PC-9 (cell line): ENCODE data around the gene ACKR2. TPM values are rescaled to one million over a fixed set of nuclear protein-coding genes. Genes with fewer than 3 reads are reported as not detected.

Source experiments
- Bru-seq: library from RNA; stranded (reverse); fragments of 400-500 nt; gene quantifications from one replicate; lab custom pipeline; 2021; lab: Mats Ljungman, UMichigan
- BruChase-seq, 2 experiments: library from RNA; stranded (reverse); fragments of 400-500 nt; gene quantifications; one replicate each; lab custom pipeline; 2021; lab: Mats Ljungman, UMichigan
- BruUV-seq: library from RNA; stranded (reverse); fragments of 400-500 nt; replicated peaks from 2 replicates; lab custom pipeline; 2021; lab: Mats Ljungman, UMichigan
- CTCF ChIA-PET: fragments of 300-600 bp; sonication (Branson Sonifier 250); formaldehyde crosslinking; loops from one replicate; lab custom pipeline; 2022; ENCODE audit warnings: antibody characterized with exemption; lab: Charles Lee
- POLR2A ChIA-PET: fragments of 300-600 bp; sonication (Branson Sonifier 250); formaldehyde crosslinking; loops from one replicate; lab custom pipeline; 2022; ENCODE audit warnings: antibody characterized with exemption; ENCODE audit not compliant: unreplicated experiment; lab: Charles Lee
- DNase-seq, 2 experiments: peaks; one replicate each; pipeline versions ENCODE4 v3.0.0 to v3.0.0-alpha.2; 2015 to 2022; ENCODE audit warnings: mixed read lengths in 1 of 2
- H2AFZ ChIP-seq: fragments of 200-600 bp; sonication (generic); 2 replicates; pipeline ENCODE4 v1.8.1; 2017; ENCODE audit warnings: antibody characterized with exemption
- H3F3A ChIP-seq: fragments of 200-600 bp; sonication (generic); 2 replicates; pipeline ENCODE4 v1.8.1; 2017; ENCODE audit warnings: antibody characterized with exemption, mild to moderate bottlenecking, low read depth; ENCODE audit not compliant: insufficient read depth
- H3K27ac ChIP-seq: fragments of 200-600 bp; sonication (generic); 2 replicates; pipeline ENCODE4 v1.6.1; 2016; ENCODE audit warnings: mixed run types
- H3K27me3 ChIP-seq: fragments of 200-600 bp; sonication (generic); 2 replicates; pipeline ENCODE4 v1.6.1; 2016; ENCODE audit warnings: low read depth, mixed run types; ENCODE audit not compliant: insufficient read depth
- H3K36me3 ChIP-seq: fragments of 200-600 bp; sonication (generic); 2 replicates; pipeline ENCODE4 v1.6.1; 2016; ENCODE audit warnings: low read depth, mixed run types
- H3K4me1 ChIP-seq: fragments of 200-600 bp; sonication (generic); replicated peaks from 2 replicates; pipeline ENCODE4 v1.6.1; 2016; ENCODE audit warnings: mixed run types; ENCODE audit not compliant: insufficient read depth
- H3K4me2 ChIP-seq: fragments of 200-600 bp; sonication (generic); 2 replicates; pipeline ENCODE4 v1.6.1; 2017; ENCODE audit warnings: mixed run types
- H3K4me3 ChIP-seq: fragments of 200-600 bp; sonication (generic); 2 replicates; pipeline ENCODE4 v1.6.1; 2016; ENCODE audit warnings: mixed run types
- H3K79me2 ChIP-seq: fragments of 200-600 bp; sonication (generic); 2 replicates; pipeline ENCODE4 v1.6.1; 2017; ENCODE audit warnings: low read depth, mixed run types
- H3K9me2 ChIP-seq: fragments of 200-600 bp; sonication (generic); 2 replicates; pipeline ENCODE4 v1.8.1; 2017; ENCODE audit warnings: mild to moderate bottlenecking; ENCODE audit not compliant: insufficient read depth
- H3K9me3 ChIP-seq: fragments of 200-600 bp; sonication (generic); 2 replicates; pipeline ENCODE4 v1.8.1; 2016; ENCODE audit warnings: low read depth; ENCODE audit not compliant: insufficient read depth
- H4K20me1 ChIP-seq: fragments of 200-600 bp; sonication (generic); 2 replicates; pipeline ENCODE4 v1.8.1; 2017; ENCODE audit not compliant: insufficient read depth
- CTCF ChIP-seq: fragments of 200-600 bp; sonication (generic); conservative IDR thresholded peaks from 2 replicates; pipeline ENCODE4 v1.6.1; 2017; ENCODE audit warnings: mixed run types, antibody characterized with exemption, mild to moderate bottlenecking, moderate library complexity
- EZH2 ChIP-seq: fragments of 200-600 bp; sonication (generic); IDR thresholded peaks from 2 replicates; pipeline ENCODE4 v1.8.0; 2017; ENCODE audit warnings: antibody characterized with exemption, low read depth
- intact Hi-C: fragments of 100-400 bp; cut with micrococcal nuclease; formaldehyde crosslinking; loops from one replicate; pipeline ENCODE4 v1.10.0; 2022; ENCODE audit not compliant: unreplicated experiment
- long read RNA-seq: library from polyadenylated mRNA; stranded (forward); transcript quantifications from one replicate; pipeline ENCODE4 v2.0.0, GENCODE V29; 2022
- total RNA-seq: library from RNA; stranded (reverse); gene quantifications from 2 replicates; pipeline ENCODE4 v1.2.3, GENCODE V29; 2021

ACKR2 gene
- total RNA-seq (1.0 and 2.9 TPM in 2 replicates), Bru-seq, nascent RNA (percentile 23 among the genes with signal in this experiment), BruChase-seq, experiment 1, labeled RNA remaining after a 2-hour chase (percentile 32 among the genes with signal in this experiment), BruChase-seq, experiment 2, labeled RNA remaining after a 6-hour chase (percentile 56 among the genes with signal in this experiment)
- long read RNA-seq, partial matches to known transcripts = 0 of 3 reads
- long read RNA-seq, other reads (novel, unspliced or antisense) = 3 of 3 reads

- Histone ChIP-seq H2AFZ (no peak within 1 kb of the TSS), H3F3A (peaks cover 15% of the 10 kb centered on the region; the same call in 1 of the 2 replicates), H3K27ac (peak within 1 kb of the TSS; percentile 91), H3K79me2 (peaks cover 44% of the 10 kb centered on the region), H3K27me3 (no peaks in the 10 kb centered on the region), H3K36me3 (no peaks in the 10 kb centered on the region), H3K9me3 (no peaks in the 10 kb centered on the region), H3K4me2 (peak within 1 kb of the TSS; percentile 73), H3K4me1 (peaks cover 21% of the 10 kb centered on the region), H3K4me3 (peak within 1 kb of the TSS; percentile 65), H3K9me2 (no peaks in the 10 kb centered on the region), H4K20me1 (no peaks in the 10 kb centered on the region)
- CTCF ChIA-PET = interaction anchor here (0.7 kb wide), 1 partner anchor 156 kb away, joined by 4 read pairs; no protein-coding TSS in a partner anchor
- DNase-seq = peak in 1 of 2 experiments; percentile 82
- intact Hi-C loops = loop anchor here (5.0 kb wide), 1 partner anchor 217 kb away; the partner anchor contains the start of gene SS18L2
- POLR2A ChIA-PET = no interaction called here
- BruUV-seq = no TSS peak
- TF ChIP-seq EZH2 (no peak), CTCF (no peak)
Observed at GRCh38 chr3:42809202-42809601, at the start of gene ACKR2. Gene ACKR2 (plus strand): TSS chr3:42809445. CDS start chr3:42864503, 55,058 bp downstream.

GRCh38 chr3:42762046-42762724, 47.1 kb upstream of the ACKR2 start:
- CTCF ChIA-PET = interaction anchor here (0.6 kb wide), 1 partner anchor 210 kb away, joined by 4 read pairs; no protein-coding TSS in a partner anchor
- peaks cover 9% of the 10 kb centered on the region for H3F3A ChIP-seq
- no peaks in the 10 kb centered on the region for H4K20me1 ChIP-seq
- H3K27me3 ChIP-seq = no peaks in the 10 kb centered on the region
- H3K9me3 ChIP-seq = no peaks in the 10 kb centered on the region; the same call in 1 of the 2 replicates
- H3K4me2 ChIP-seq = no peak overlapping the region
- no peak for TF ChIP-seq CTCF
- TF ChIP-seq EZH2 = no peak
- H3K79me2 ChIP-seq = no peaks in the 10 kb centered on the region
- DNase-seq = no peak
- no peak overlapping the region for H3K4me3 ChIP-seq
- peaks cover 7% of the 10 kb centered on the region; the same call in 1 of the 2 replicates for H3K4me1 ChIP-seq
- no peaks in the 10 kb centered on the region for H3K36me3 ChIP-seq
- intact Hi-C loops = no loop called here
- no TSS peak for BruUV-seq
- H3K27ac ChIP-seq = no peak overlapping the region
- POLR2A ChIA-PET = no interaction called here
- H2AFZ ChIP-seq = no peak overlapping the region
- H3K9me2 ChIP-seq = no peaks in the 10 kb centered on the region

- DNase-seq = no peak
- no peaks in the 10 kb centered on the region for H3K27me3 ChIP-seq
- no peak overlapping the region for H3K27ac ChIP-seq
- H4K20me1 ChIP-seq = no peaks in the 10 kb centered on the region
- ChIA-PET POLR2A (no interaction called here), CTCF (no interaction called here)
- BruUV-seq = no TSS peak
- no peak for TF ChIP-seq CTCF
- no peak for TF ChIP-seq EZH2
- H3K9me3 ChIP-seq = no peaks in the 10 kb centered on the region; the same call in 1 of the 2 replicates
- H3F3A ChIP-seq = peaks cover 9% of the 10 kb centered on the region
- no peak overlapping the region for H3K4me2 ChIP-seq
- no peaks in the 10 kb centered on the region for H3K79me2 ChIP-seq
- intact Hi-C loops = no loop called here
- H3K36me3 ChIP-seq = no peaks in the 10 kb centered on the region
- H3K4me1 ChIP-seq = peaks cover 7% of the 10 kb centered on the region; the same call in 1 of the 2 replicates
- no peaks in the 10 kb centered on the region for H3K9me2 ChIP-seq
- no peak overlapping the region for H2AFZ ChIP-seq
- no peak overlapping the region for H3K4me3 ChIP-seq
Observed at GRCh38 chr3:42763021-42763420, 46.2 kb upstream of the ACKR2 start.
